ENCODE measurements around the gene COBL.

Gene COBL

DNA sequence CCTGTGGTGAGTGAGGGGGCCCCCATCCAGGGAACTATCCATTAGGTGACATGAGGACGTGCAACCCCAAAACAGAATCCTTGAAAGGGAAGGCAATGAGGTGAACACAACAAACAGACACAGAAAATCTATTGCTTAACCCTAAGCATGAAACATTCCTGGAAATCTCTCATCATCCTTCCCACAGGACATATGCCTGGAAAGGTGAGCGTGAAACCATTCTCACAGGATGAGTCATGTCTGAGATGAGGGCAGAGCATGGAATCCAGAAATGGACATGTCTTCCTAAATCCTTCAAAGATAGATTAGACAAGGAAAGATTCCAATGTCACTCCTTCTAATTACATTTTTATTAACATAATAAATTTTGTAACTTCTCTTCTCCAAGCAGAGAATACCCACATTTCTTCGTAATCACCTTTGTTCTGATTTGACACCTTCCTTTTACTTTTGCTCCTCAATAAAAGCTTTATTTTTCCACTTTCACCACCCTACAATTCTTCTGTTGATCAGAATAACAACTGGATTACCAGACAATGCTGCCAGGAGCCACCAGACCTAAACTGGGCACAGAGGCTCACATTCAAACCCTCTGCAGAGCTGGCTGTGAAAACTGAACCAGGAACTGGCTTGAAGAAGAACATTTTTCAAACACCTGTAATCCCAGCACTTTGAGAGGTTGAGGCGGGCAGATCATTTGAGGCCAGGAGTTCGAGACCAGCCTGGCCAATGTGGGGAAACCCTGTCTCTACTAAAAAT is 67.2 kb downstream of the COBL start:
- DNase-seq: no peak

GRCh38 chr7:51246258-51247245 is 70.1 kb downstream of the COBL start:
- no peak for DNase-seq

DNA sequence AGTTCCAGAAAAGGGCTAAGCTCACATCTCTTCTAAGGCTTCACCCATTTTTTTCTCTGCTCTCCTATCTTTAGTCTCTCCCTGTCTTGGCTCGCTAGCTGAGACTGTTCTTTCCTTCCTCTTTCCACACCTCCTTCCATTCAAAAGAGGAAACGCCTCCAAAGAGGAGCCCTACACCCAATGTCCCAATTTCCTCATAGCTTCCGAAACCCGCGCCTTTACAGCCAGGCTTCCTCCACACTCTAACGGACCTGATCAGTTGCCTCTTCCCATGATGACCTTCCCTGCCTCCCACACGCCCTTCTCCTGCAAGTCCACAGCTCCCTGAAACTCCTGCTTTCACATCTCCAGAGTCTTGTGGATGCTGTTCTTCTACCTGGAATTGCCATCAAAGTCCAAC is 71.7 kb downstream of the COBL start:
- no peak for DNase-seq

- DNase-seq: no peak
Observed at GRCh38 chr7:51244053-51244452, 72.6 kb downstream of the COBL start.

GRCh38 chr7:51243631-51244030 is 73.0 kb downstream of the COBL start:
- no peak for DNase-seq

DNA sequence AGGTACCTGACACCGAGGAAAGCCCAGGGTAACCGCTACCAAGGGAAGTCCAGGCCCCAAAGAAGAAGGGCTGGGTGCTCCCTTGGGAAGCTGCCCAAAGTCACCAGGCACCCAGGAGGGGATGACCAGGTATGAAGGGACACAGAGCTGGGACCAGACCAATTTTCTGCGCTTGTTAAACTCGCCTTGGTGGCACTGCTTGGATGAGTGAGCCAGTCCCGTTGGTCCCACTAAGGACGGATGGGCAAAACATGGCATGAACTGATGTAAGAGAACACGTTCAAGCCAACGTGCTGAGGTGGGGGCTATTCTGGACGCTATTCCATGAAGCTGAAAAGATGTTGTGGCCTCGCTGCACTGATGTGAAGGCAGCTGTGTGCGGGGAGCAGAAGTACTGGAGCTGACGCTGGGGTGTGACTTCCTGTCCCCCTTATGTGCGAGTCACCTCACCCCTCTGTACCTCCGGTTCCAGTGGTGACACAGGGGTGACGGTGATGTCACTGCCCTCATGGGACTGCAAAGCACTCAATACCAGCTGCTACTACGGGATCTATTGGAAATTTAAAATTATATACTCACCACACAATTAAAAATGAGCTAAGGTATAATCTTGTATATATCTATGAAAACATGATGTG is 73.6 kb downstream of the COBL start:
- no peak for DNase-seq

- DNase-seq: no peak
Observed at GRCh38 chr7:51242007-51242691, 74.5 kb downstream of the COBL start.

GRCh38 chr7:51240868-51241267 is 75.7 kb downstream of the COBL start:
- DNase-seq: no peak

DNA sequence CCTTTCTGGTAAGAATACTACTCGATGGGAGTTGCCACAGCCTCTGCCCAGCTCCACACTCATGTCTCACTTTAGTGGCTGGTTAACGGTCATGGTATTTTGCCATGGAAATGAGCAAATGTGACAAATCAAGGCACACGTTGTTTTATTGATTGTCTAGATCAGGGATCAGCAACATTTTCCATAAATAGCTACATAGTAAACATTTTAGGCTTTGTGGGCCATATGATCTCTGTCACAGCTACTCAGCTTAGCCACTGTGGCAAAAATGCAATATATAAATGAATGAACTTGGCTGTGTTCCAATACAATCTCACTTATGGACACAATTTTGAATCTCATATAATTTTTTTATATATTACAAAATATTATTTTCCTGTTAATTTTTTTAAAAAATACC is 76.9 kb downstream of the COBL start:
- no peak for DNase-seq

GRCh38 chr7:51238981-51239495 is 77.6 kb downstream of the COBL start:
- no peak for DNase-seq

- DNase-seq: no peak
Observed at GRCh38 chr7:51237446-51238133, 79.0 kb downstream of the COBL start.

GRCh38 chr7:51236470-51237132 is 80.0 kb downstream of the COBL start:
- no peak for DNase-seq

DNA sequence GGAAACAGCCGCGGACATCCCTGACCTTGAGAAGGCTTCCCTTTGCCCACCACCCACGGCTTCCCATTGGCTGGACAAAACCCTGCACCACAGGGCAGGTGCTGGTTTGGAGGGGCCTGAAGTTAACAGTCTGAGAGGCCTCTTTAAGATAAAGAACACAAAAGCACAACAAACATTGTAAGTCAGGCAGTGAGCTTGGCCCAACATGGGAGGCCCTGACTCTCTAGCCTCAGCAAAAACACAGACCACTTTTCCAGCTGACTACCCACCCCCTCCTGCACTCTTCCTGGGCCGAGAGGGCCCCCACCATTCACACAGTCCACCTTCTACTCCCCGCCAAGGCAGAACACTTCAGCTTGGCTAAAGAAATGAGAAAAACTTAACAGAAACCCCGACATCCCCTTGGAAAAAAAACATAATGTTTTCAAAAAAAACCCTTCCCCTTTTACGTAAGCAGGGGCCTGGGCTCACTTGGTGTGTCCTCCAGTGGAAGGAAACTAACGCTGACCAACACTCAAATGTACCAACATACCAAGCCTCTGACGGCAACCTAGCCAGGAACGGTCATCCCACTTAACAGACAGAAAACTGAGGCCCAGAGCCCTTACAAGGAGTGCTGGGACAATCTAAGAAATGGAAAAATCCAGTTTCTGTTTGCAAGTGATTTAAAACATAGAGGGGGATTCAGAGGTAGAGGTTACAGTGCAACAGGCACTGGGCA is 80.9 kb downstream of the COBL start:
- DNase-seq: no peak

DNA sequence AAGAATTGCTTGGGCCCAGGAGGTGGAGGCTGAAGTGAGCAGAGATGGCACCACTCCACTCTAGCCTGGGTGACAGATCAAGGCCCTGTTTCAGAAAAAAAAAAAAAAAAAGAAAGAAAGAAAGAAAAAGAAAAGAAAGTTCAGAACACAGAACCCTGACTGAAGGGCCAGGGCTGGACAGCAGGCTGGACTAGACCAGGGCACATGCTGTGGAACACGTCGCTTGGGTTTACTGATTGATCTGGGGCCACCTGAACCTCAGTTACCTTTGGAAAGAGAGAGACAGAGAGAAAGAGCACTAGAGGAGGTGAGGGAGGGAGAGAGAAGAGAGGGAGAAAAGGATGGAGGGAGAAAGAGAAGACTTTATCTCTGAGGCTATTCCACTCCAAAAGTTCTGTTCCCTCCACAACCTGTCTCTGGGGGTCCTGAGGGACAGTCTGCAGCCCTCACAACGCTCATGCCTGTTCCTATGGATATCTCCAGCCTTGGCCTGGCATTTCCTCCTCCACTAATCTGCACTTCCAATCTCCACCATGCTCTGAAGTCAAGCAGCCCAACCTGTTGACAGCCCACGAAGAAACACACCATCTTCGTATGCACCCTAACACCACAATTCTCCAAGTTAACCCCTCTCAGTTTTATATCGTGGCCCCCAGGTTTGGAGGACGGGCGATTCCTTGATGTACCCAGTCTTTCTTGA is 81.8 kb downstream of the COBL start:
- DNase-seq: no peak

DNA sequence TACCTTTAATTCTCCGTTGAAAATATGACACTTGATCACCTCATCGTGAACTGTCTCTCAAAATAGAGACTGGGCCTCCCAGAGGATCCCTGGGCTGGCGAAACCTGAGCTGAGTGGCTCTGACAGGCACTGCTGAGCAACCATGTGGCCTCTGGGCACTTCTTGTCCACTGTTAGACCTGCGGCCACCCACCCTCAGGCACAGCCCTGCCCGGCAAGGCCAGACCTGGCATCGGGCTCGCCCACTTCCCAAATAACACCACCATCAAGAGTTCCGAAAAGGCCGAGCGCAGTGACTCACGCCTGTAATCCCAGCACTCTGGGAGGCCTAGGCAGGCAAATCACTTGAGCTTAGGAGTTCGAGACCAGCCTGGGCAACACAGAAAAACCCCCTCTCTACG is 82.5 kb downstream of the COBL start:
- no peak for DNase-seq

DNA sequence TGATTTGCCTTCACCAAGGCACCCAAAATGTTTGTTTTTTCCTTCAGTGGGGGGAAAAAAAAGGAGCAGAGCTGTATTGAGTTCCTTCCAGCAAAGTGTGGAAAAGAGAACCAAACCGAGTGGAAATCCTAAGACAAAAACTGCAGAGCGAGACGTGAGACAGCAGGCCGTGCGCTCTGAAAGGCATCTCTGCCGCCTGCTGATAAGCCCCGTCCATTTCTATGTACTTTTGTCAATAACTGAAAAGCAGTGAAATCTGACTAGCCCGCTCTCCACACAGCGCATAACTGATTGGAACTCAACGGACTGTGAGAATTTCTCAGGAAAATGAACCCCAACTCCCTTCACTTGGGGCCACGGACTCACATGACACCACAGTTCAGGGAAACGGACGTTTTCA is 83.2 kb downstream of the COBL start:
- DNase-seq: no peak

GRCh38 chr7:51230723-51231122 is 85.9 kb downstream of the COBL start:
- no peak for DNase-seq

DNA sequence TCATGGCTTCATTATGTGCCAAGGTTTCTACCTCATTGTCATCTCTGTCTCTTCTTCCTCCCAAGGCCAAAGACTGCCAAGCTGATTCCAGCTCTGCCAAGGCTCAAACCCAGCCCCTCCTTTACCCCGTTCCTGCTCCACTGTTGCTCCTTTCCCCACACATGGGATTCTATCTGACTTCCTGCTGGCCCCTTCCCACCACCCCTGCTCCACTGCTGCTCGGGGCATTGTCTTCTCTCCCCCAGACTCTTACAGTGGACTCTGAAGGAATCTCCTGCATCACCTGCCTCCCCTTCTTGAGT is 86.3 kb downstream of the COBL start:
- no peak for DNase-seq

GRCh38 chr7:51229620-51230323 is 86.8 kb downstream of the COBL start:
- no peak for DNase-seq

Measured in T-helper 2 cell (primary cell).